DMS53 treated with DMSO at 0.1 percent for 48 hours (cell line): ENCODE data around the gene HKDC1.

Experiments
- DNase-seq: peaks from one replicate; lab custom pipeline; 2025; ENCODE audit not compliant: unreplicated experiment; lab: John Stamatoyannopoulos, UW

Gene HKDC1

DNA sequence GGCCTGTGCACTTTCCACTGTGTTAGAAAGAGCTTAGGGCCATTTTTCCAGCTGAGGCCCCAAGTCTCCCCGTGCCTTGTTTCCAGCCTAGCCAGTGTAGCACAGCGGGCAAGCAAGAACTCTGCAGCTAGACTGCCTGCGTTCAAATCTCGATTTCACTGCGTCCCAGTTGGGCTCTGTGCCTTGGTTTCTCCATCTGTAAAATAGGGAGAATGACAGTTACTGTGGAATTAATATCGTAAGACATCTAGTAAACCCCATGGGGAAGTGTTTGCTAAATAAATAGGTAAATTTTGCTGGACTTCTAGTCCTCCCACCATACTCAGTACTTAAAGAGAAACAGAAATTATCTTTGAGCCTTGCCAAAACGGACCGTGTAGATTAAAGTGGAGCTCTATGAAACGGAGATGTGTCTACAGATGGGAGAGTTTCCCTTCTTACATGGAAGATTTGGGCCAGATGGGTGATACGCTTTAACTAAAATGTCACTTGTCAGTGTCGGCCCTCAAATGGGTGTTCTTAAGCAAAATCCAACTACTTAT, 3.5 kb upstream of the HKDC1 start:
- DNase-seq: no peak

DNA sequence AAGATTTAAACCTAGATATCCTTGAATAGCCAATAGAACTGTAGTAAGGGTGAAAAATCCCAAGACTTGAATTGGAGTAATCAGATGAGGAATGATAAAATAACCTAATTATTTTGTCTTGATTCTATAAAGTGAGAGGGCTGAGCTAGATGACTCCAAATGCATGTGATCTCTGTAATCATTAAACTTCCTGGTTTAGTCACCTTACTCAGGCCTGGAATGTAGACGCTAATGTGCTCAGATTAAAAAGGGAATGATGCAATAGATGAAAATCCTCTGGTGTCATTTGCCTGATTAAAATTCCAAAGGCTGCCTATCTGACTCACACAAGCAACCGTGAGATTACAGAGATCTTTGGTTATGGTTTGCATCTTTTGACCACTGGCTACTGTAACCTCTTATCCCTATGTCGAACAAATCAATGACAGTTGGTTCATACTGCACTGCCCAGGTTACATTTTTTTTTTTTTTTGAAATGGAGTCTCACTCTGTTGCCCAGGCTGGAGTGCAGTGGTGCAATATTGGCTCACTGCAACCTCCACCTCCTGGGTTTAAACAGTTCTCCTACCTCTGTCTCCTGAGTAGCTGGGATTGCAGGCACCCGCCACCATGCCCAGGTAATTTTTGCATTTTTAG, 2.9 kb upstream of the HKDC1 start:
- peak; percentile 64 for DNase-seq

GRCh38 chr10:69218831-69219230, 1.3 kb upstream of the HKDC1 start:
- no peak for DNase-seq

DNA sequence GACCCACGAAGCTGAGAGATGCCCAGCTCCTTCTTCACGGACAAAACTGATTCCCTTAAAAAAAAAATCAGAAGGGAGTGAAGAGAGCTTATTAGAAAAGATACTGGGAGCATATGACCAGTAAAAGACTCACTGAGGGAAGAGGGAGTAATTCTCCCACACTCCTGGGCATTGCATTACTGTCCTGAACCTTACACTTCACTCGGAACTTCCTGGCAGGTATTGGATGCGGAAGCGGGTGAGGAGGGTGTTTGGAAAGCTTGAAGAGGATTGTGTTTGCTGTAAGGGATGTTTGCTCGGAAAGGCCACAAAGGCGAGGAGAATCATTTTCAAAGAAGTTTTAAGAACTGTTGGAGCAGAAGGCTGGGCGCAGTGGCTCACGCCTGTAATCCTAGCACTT, 375 bp downstream of the HKDC1 start:
- DNase-seq: no peak

DNA sequence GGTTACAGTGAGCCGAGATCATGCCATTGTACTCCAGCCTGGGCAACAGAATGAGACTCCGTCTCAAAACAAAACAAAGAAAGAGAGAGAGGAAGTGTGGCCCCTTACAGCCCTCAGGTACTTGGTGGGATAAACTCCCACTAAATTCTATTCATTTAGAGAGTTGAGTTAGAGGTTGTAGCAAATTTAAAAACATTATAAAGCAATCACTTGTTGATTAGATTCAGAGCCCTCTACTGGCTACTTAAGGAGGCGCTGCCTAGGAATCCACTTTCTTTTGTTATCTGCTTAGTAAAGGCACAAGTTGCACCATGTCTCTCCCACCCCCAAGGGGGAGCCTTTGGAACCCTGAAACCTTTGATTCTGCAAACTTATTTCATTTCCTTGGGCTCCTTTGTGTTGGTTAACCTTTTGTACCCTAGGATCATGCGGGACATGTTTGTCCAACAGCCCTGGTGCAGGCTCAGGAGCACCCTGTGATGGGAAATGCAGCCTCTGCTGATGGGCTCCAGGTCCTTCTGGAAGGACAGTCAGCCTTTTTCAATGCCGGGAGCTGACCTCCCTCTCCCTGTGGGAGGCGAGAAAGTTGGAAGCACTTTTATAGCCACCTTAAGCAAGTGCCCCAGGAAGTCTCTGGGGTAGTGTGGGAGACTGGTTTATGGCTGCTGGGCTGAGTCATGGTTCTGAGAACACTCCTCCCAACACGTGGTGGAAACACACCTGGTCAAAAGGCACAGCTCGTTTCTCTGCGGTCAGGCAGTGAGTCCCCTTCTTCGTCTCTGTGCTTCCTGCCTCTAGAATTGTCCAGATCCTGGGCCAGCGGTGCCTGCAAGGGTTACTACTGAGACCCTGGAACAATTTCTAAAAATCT, 2.3 kb downstream of the HKDC1 start:
- DNase-seq: peak; percentile 75

DNA sequence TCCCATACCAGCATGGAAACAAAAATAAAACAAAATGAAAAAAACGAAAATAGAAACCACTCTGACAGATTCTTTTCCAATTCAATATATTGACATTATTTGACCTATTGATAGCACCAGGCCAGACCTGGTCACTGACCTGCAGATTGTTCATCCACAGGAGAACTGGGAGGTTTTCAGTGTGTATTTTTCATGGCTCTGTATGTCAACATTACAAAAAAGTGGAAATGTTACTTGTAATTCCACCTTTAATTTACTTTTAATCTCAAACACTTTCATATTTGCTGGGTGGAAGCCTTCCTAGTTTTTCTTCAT, 2.9 kb downstream of the HKDC1 start:
- DNase-seq: no peak

GRCh38 chr10:69224862-69225657, 4.9 kb downstream of the HKDC1 start:
- DNase-seq: no peak

GRCh38 chr10:69225681-69226080, 5.5 kb downstream of the HKDC1 start:
- DNase-seq: no peak

- DNase-seq: no peak
Measured at GRCh38 chr10:69226919-69227450, 6.9 kb downstream of the HKDC1 start.

DNA sequence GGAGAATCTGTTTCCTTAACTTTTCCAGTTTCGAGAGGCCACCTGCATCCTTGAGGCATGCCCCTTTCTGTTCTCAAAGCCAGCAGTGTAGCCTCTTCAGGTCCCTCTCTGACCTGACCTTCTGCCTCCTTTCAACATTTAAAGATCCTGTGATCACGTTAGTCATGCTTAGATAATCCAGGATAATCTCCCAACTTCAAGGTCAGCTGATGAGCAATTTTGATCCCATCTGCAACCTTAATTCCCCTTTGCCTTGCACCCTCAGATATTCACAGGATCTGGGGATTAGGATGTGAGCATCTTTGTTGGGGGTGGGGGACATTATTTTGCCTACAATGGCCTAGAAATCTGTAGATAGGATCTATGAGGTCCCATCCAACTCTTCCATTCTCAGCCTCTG, 8.0 kb downstream of the HKDC1 start:
- no peak for DNase-seq

GRCh38 chr10:69229616-69229916, 9.4 kb downstream of the HKDC1 start:
- no peak for DNase-seq

- no peak for DNase-seq
Measured at GRCh38 chr10:69230128-69230527, 10.0 kb downstream of the HKDC1 start.

DNA sequence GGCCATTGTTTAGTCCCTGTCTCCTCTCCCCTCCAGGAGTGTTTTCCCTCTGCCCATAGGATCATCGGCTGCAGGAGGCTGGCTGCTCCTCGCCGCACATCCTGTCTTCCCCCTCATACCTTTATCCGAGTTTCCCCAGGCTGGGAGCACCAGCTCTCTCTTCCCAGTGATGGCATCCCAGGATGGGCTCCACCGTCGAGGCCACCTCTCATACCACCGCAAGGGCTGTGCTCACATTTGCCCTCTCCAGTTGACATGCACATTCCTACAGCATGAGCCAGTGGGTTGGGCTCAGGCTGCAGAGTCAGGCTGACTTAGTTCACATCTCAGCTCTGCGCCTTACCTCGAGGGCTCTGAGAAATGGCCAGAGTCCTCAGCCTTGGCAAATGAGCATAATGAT, 12.1 kb downstream of the HKDC1 start:
- no peak for DNase-seq

DNA sequence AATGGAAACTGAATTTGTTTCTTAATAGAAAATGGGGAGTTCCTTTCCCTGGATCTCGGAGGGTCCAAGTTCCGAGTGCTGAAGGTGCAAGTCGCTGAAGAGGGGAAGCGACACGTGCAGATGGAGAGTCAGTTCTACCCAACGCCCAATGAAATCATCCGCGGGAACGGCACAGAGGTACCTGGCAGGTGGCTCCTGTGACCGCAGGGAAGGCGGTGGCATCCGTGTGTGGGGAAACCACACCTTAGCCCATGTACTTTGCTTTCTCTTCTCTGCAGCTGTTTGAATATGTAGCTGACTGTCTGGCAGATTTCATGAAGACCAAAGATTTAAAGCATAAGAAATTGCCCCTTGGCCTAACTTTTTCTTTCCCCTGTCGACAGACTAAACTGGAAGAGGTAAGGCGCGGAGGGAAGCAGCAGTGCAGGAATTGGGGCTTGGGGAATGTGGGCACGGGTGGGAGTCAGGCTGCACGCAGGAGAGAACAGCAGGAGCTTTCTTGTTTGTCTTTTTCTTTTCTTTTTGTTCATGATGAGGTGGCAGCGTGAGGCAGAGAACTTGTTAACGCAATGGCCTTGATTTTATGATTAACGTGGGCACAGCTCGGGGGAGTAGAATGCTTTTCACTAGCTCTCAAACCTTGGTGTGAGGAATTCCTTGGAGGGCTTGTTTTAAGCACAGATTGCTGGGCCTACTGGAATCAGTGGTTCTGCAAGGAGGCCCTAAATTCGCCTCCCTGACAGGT, 12.8 kb downstream of the HKDC1 start:
- DNase-seq: no peak

DNA sequence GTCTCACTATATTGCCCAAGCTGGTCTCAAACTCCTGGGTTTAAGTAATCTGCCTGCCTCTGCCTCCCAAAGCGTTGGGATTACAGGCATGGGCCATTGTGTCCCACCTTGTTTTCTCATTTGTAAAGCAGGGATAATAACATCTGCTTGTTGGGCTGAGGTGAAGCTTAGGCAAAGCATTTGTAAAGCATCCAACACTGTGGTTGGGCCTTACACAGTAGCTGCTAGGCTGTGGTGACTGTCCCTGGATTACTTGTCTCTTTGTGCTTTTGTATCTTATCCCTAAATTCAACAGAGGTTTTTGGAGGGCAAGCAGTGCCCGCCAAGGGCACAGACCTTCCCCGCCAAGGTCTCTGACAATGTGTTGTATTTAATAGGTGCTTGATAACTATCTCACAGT, 14.3 kb downstream of the HKDC1 start:
- no peak for DNase-seq

GRCh38 chr10:69237528-69238159, 17.5 kb downstream of the HKDC1 start:
- peak; percentile 63 for DNase-seq

GRCh38 chr10:69239136-69239535, 19.0 kb downstream of the HKDC1 start:
- no peak for DNase-seq

GRCh38 chr10:69239816-69240434, 19.8 kb downstream of the HKDC1 start:
- DNase-seq: no peak

GRCh38 chr10:69240455-69240854, 20.3 kb downstream of the HKDC1 start:
- DNase-seq: no peak

DNA sequence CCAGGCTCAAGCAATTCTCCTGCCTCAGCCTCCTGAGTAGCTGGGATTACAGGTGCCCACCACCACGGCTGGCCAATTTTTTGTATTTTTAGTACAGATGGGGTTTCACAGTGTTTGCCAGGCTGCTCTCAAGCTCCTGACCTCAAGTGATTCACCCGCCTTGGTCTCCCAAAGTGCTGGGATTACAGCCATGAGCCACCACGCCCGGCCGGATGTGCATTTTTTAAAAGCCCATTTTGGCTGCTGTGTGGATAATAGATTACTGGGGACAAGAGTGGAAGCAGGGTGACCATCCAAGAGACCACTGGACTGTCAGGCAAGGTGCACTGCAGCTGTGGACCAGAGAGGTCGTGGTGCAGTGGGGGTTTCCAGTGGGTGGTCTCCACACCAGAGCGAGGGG, 21.4 kb downstream of the HKDC1 start:
- DNase-seq: no peak
